ENCODE results near the gene GAREM1.

DNA sequence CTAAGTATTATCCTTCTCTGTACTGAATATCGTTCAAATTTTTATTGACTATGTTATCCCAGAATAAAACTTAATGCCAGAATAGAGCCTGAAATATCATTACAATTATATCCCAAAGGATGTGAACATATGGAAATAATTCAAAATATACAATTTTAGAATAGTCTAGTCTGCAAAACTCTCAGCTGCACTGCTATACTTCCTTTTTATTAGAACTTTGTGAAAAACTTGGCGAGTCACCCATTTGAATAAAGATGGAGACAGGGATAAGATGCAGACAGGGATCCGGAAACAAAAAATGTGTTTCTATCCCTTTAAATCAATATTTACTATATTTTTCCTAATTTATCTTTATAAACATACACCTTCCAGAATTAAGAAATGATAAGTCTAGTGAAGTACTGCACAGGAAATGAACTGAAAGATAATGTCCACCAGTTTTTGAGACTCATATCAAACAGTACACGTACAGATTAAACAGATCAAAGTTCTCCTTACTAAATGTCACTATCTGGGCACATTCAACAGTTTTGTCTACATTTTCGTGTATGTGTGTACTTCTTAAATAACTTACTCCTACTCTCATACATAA is 173.0 kb downstream of the GAREM1 start:
- TF ChIP-seq, protein P1, sequence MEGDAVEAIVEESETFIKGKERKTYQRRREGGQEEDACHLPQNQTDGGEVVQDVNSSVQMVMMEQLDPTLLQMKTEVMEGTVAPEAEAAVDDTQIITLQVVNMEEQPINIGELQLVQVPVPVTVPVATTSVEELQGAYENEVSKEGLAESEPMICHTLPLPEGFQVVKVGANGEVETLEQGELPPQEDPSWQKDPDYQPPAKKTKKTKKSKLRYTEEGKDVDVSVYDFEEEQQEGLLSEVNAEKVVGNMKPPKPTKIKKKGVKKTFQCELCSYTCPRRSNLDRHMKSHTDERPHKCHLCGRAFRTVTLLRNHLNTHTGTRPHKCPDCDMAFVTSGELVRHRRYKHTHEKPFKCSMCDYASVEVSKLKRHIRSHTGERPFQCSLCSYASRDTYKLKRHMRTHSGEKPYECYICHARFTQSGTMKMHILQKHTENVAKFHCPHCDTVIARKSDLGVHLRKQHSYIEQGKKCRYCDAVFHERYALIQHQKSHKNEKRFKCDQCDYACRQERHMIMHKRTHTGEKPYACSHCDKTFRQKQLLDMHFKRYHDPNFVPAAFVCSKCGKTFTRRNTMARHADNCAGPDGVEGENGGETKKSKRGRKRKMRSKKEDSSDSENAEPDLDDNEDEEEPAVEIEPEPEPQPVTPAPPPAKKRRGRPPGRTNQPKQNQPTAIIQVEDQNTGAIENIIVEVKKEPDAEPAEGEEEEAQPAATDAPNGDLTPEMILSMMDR (IDR thresholded peaks at IDR 0.05) = no peak
- TF ChIP-seq POLR2A (IDR thresholded peaks at IDR 0.05) = no peak
